ENCODE results near the gene PAX8. TPM values are rescaled to one million over a fixed set of nuclear protein-coding genes. Genes with fewer than 3 reads are reported as not detected.

The PAX8 gene
- total and polyA plus RNA-seq, 2 donors (not counting 1 experiment from before 2014, with no cell fraction given), result 0.45 to 0.64 TPM

DNA sequence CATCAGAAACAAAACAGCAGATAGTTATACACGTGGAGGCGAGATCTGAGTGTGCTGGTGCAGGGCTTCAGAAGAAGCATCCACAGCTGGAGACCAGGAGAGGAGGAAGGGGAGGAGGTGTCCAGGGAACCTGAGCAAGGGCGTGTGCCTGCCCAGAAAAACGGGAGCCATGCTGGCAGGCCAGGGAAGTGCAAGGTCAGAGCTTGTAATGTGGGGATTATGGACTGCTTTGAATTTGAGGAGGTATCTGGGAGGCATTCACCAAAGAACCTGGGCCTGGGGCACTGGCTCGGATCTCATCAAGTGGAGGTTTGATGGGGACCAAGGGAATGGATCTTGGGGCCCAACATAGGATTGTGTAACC is 92.3 kb downstream of the PAX8 start:
- Histone ChIP-seq H3K4me3 (ENCODE audit: control extremely low read depth in 1 of 5, extremely low read depth in 1 of 5, insufficient read depth in 1 of 5, low read depth in 2 of 5, low read length in 4 of 5) (no peak overlapping the region), H3K4me2 (replicated peaks; ENCODE audit: low read depth, low read length, poor library complexity, severe bottlenecking) (no peak overlapping the region), H4K20me1 (ENCODE audit: control insufficient read depth, insufficient read depth, low read length, poor library complexity, severe bottlenecking) (peaks cover 84% of the 10 kb centered on the region), H3K4me1 (ENCODE audit: control insufficient read depth in 2 of 2, insufficient read depth in 2 of 2, low read length in 2 of 2) (peaks cover 44 to 66% of the 10 kb centered on the region in 2 donors), H3K9ac (ENCODE audit: low read length) (no peak overlapping the region), H3K9me3 (ENCODE audit: control extremely low read depth in 1 of 3, control insufficient read depth in 2 of 3, insufficient read depth in 1 of 3, low read length in 2 of 3) (no peaks in the 10 kb centered on the region), H3K27ac (ENCODE audit: low read length in 2 of 2) (no peak overlapping the region), H3K36me3 (replicated peaks in 1 of 2; ENCODE audit: control extremely low read depth in 1 of 2, control insufficient read depth in 1 of 2, extremely low read depth in 1 of 2, insufficient read depth in 2 of 2, low read length in 1 of 2) (peaks cover 4 to 77% of the 10 kb centered on the region in 2 experiments), H3K79me2 (ENCODE audit: control insufficient read depth, insufficient read depth, low read length) (peaks cover 79% of the 10 kb centered on the region), H3K27me3 (replicated peaks in 1 of 4; ENCODE audit: control extremely low read depth in 1 of 4, control insufficient read depth in 3 of 4, insufficient read depth in 4 of 4, low read length in 3 of 4) (no peaks in the 10 kb centered on the region), H2AFZ (ENCODE audit: insufficient read depth, low read depth, low read length, poor library complexity, severe bottlenecking) (no peak overlapping the region)
- DNase-seq (no peak), ATAC-seq (ENCODE audit: low read depth) (no peak)
- Mint-ChIP-seq H3K4me3 (no peak overlapping the region), H3K27ac (peak overlapping the region; percentile 27), H3K9me3 (ENCODE audit: insufficient read depth) (no peaks in the 10 kb centered on the region), H3K27me3 (no peaks in the 10 kb centered on the region), H3K4me1 (peaks cover 76% of the 10 kb centered on the region)
- TF ChIP-seq, protein P1, sequence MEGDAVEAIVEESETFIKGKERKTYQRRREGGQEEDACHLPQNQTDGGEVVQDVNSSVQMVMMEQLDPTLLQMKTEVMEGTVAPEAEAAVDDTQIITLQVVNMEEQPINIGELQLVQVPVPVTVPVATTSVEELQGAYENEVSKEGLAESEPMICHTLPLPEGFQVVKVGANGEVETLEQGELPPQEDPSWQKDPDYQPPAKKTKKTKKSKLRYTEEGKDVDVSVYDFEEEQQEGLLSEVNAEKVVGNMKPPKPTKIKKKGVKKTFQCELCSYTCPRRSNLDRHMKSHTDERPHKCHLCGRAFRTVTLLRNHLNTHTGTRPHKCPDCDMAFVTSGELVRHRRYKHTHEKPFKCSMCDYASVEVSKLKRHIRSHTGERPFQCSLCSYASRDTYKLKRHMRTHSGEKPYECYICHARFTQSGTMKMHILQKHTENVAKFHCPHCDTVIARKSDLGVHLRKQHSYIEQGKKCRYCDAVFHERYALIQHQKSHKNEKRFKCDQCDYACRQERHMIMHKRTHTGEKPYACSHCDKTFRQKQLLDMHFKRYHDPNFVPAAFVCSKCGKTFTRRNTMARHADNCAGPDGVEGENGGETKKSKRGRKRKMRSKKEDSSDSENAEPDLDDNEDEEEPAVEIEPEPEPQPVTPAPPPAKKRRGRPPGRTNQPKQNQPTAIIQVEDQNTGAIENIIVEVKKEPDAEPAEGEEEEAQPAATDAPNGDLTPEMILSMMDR (IDR thresholded peaks at IDR 0.05), result no peak
- TF ChIP-seq EZH2 (IDR thresholded peaks at IDR 0.05; ENCODE audit: borderline replicate concordance, insufficient read depth, low read depth, low read length, poor library complexity, severe bottlenecking), result no peak
- WGBS (ENCODE audit: insufficient coverage), result 90% methylated on average over 5 of the region's 5 CpGs
- POLR2A ChIA-PET, result no interaction called here
- CTCF ChIA-PET, result interaction anchor here (1.5 kb wide), 1 partner anchor 13 kb away, joined by 5 read pairs; no protein-coding TSS in a partner anchor
- intact Hi-C loops (cut with micrococcal nuclease), result no loop called here

DNA sequence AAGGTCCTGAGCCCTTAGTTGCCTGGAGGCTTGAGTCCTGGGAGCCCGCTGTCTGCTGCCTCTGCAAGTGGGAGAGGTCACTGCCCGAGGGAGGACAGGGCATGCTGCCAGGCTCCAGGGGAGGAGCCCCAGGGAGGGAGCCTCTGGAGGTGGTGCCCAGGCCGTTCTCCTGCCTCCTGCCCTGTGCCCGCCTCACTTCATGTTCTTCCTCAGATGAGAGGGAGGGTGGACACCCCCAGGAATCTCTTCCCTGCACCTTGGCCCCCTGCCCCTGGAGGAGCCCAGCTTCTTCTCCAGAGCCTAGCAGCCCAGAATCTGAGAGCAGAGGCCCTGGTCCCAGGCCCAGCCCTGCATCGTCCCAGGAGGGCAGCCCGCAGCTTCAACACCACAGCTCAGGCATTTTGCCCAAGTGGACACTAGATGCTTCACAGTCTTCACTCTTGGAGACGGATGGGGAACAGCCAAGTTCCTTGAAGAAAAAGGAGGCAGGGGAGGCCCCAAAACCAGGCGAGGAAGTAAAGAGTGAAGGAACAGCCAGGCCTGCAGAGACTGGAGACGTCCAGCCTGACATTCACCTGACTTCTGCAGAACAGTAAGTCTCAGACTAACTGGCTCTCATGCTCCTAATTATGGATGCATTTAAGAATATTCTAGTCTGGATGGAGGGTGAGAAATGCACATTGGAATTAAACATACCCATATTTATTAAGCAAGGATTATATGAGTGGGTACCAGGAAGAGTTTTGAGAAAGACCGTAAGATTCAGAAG is 92.9 kb downstream of the PAX8 start:
- H3K27me3 Mint-ChIP-seq, result no peaks in the 10 kb centered on the region
- CTCF ChIA-PET, result interaction anchor here (1.5 kb wide), 1 partner anchor 14 kb away, joined by 5 read pairs; no protein-coding TSS in a partner anchor
- intact Hi-C loops (cut with micrococcal nuclease), result no loop called here

More for the DNA sequence above, 92.9 kb downstream of the PAX8 start:
- Histone ChIP-seq H3K27ac (ENCODE audit: low read length in 2 of 2) (peak overlapping the region in 1 of 2 donors; percentile 64), H3K79me2 (ENCODE audit: control insufficient read depth, insufficient read depth, low read length) (peaks cover 81% of the 10 kb centered on the region), H3K27me3 (replicated peaks in 1 of 4; ENCODE audit: control extremely low read depth in 1 of 4, control insufficient read depth in 3 of 4, insufficient read depth in 4 of 4, low read length in 3 of 4) (no peaks in the 10 kb centered on the region), H2AFZ (ENCODE audit: insufficient read depth, low read depth, low read length, poor library complexity, severe bottlenecking) (no peak overlapping the region), H3K4me3 (ENCODE audit: control extremely low read depth in 1 of 5, extremely low read depth in 1 of 5, insufficient read depth in 1 of 5, low read depth in 2 of 5, low read length in 4 of 5) (no peak overlapping the region), H3K4me2 (replicated peaks; ENCODE audit: low read depth, low read length, poor library complexity, severe bottlenecking) (no peak overlapping the region), H4K20me1 (ENCODE audit: control insufficient read depth, insufficient read depth, low read length, poor library complexity, severe bottlenecking) (peaks cover 84% of the 10 kb centered on the region), H3K9ac (ENCODE audit: low read length) (no peak overlapping the region), H3K4me1 (ENCODE audit: control insufficient read depth in 2 of 2, insufficient read depth in 2 of 2, low read length in 2 of 2) (peaks cover 46 to 68% of the 10 kb centered on the region in 2 donors), H3K9me3 (ENCODE audit: control extremely low read depth in 1 of 3, control insufficient read depth in 2 of 3, insufficient read depth in 1 of 3, low read length in 2 of 3) (no peaks in the 10 kb centered on the region), H3K36me3 (replicated peaks in 1 of 2; ENCODE audit: control extremely low read depth in 1 of 2, control insufficient read depth in 1 of 2, extremely low read depth in 1 of 2, insufficient read depth in 2 of 2, low read length in 1 of 2) (peaks cover 4 to 75% of the 10 kb centered on the region in 2 experiments)
- H3K9me3 Mint-ChIP-seq (ENCODE audit: insufficient read depth), result no peaks in the 10 kb centered on the region
- no peak overlapping the region for H3K4me3 Mint-ChIP-seq
- POLR2A ChIA-PET, result no interaction called here
- TF ChIP-seq, protein P1 (IDR thresholded peaks at IDR 0.05), result no peak
- no peak for ATAC-seq (ENCODE audit: low read depth)
- DNase-seq, result no peak
- 99% methylated on average over 7 of the region's 10 CpGs for WGBS (ENCODE audit: insufficient coverage)
- H3K4me1 Mint-ChIP-seq, result peaks cover 77% of the 10 kb centered on the region
- peak overlapping the region; percentile 27 for H3K27ac Mint-ChIP-seq
